OCI-LY3 (cell line): ENCODE results near the gene ORMDL1.
A peak's percentile ranks its signal among the peaks of the same experiment; 100 is the strongest.
"Not testable (repeated sequence)": the region's sequence is repeated elsewhere in the genome, so short reads cannot be mapped to it uniquely, and the experiment has no call there.

Experiments used
- H2AFZ ChIP-seq: fragments of 200-600, 300-600 bp; shearing (Covaris generic); 2 replicates; pipeline ENCODE4 v1.6.0; 2014; ENCODE audit warnings: antibody characterized with exemption, low read depth, low read length
- H3K27ac ChIP-seq: fragments of 200-600, 300-600 bp; sonication (generic); 2 replicates; pipeline ENCODE4 v1.5.1; 2014; ENCODE audit warnings: mild to moderate bottlenecking, low read length, moderate library complexity, mixed read lengths
- H3K27me3 ChIP-seq: fragments of 200-600, 300-600 bp; sonication (generic); 2 replicates; pipeline ENCODE4 v1.6.1; 2014; ENCODE audit warnings: low read depth, low read length, mixed read lengths
- H3K36me3 ChIP-seq: fragments of 200-600, 300-600 bp; sonication (generic); replicated peaks from 2 replicates; pipeline ENCODE3; 2014; ENCODE audit warnings: low read depth, low read length, mixed read lengths
- H3K4me1 ChIP-seq: fragments of 300-600, 200-600 bp; sonication (generic); 2 replicates; pipeline ENCODE4 v1.6.1; 2014; ENCODE audit warnings: low read length, mixed read lengths
- H3K4me2 ChIP-seq: fragments of 200-600, 300-600 bp; sonication (generic); 2 replicates; pipeline ENCODE4 v1.6.1; 2014; ENCODE audit warnings: low read length, mixed read lengths
- H3K4me3 ChIP-seq: fragments of 300-600, 200-600 bp; sonication (generic); 2 replicates; pipeline ENCODE4 v1.5.1; 2014; ENCODE audit warnings: antibody characterized with exemption, mild to moderate bottlenecking, low read length, moderate library complexity
- H3K79me2 ChIP-seq: fragments of 300-600, 200-600 bp; shearing (Covaris generic); 2 replicates; pipeline ENCODE4 v1.6.1; 2014; ENCODE audit warnings: mild to moderate bottlenecking, low read length, mixed read lengths
- H3K9ac ChIP-seq: fragments of 300-600, 200-600 bp; shearing (Covaris generic); 2 replicates; pipeline ENCODE4 v1.6.0; 2014; ENCODE audit warnings: mild to moderate bottlenecking, low read length, moderate library complexity
- H3K9me3 ChIP-seq: fragments of 200-600, 300-600 bp; shearing (Covaris generic); 2 replicates; pipeline ENCODE4 v1.6.1; 2014; ENCODE audit warnings: low read length, mixed read lengths; ENCODE audit not compliant: insufficient read depth
- H4K20me1 ChIP-seq: fragments of 200-600, 300-600 bp; sonication (generic); 2 replicates; pipeline ENCODE4 v1.6.1; 2016; ENCODE audit warnings: low read length, mixed read lengths; ENCODE audit not compliant: insufficient read depth
- CTCF ChIP-seq: fragments of 200-600, 300-600 bp; sonication (generic); IDR thresholded peaks from 2 replicates; pipeline ENCODE4 v1.5.1; 2014; ENCODE audit warnings: antibody characterized with exemption, low read length, low read depth
- EZH2phosphoT487 ChIP-seq: fragments of 200-600 bp; shearing (Covaris generic); IDR thresholded peaks from 2 replicates; pipeline ENCODE4 v1.6.1; 2018; ENCODE audit warnings: antibody characterized with exemption, mixed run types, low read depth

Gene ORMDL1

DNA sequence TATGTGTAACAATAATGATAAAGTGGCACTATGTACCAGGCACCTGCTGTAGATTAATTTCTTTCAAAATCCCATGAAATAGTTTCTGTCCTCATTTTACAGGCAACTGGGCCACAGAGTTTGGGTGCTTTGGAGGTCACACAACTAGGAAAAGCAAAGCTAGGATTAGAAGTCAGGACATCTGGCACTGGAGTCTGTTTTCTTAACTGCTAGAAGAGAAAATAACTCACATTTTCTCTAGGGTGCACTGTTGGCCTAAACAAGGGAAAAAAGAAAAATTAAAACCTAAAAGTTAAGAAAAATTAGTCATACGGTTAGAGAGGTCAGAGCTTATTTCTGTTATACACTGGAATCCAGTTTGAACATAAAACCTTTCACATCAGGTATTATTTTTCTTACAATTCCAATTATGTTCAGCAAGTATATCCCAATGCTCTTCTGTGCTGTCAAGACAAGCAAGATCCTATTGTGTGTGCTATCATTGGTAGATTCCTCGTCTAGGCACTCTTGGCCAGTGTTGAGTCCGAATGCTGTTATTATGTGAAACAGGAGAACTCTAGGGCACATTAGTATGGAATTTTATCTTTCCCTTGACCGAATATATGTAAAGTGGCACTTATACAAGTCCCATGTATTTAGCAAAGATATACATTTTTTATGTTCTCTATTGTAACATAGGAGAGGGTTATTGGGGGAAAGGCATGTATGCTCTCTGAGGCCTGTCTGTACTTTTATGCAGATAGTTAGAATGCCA, 20.1 kb downstream of the ORMDL1 start:
- Histone ChIP-seq H3K4me1 (peaks cover 14% of the 10 kb centered on the region), H4K20me1 (no peaks in the 10 kb centered on the region), H3K9ac (peak overlapping the region; percentile 100), H3K4me3 (peak overlapping the region; percentile 100), H3K36me3 (peaks cover 15% of the 10 kb centered on the region), H3K4me2 (peak overlapping the region; percentile 75), H3K79me2 (peaks cover 16% of the 10 kb centered on the region), H3K27me3 (no peaks in the 10 kb centered on the region), H3K9me3 (no peaks in the 10 kb centered on the region), H3K27ac (no peak overlapping the region), H2AFZ (no peak overlapping the region)
- TF ChIP-seq EZH2phosphoT487, result no peak
- TF ChIP-seq CTCF, result peak; percentile 14; the same call in 1 of the 2 replicates

- H3K4me2 ChIP-seq, result peak within 1 kb of the TSS; percentile 75
- H2AFZ ChIP-seq, result peak within 1 kb of the TSS; percentile 100
- H3K27ac ChIP-seq, result peak within 1 kb of the TSS; percentile 97
- no peak for TF ChIP-seq EZH2phosphoT487
- peak; percentile 65 for TF ChIP-seq CTCF
- H3K9ac ChIP-seq, result peak within 1 kb of the TSS; percentile 100
- H3K36me3 ChIP-seq, result peaks cover 11% of the 10 kb centered on the region
- peak within 1 kb of the TSS; percentile 100 for H3K4me3 ChIP-seq
- H3K4me1 ChIP-seq, result peaks cover 14% of the 10 kb centered on the region
- no peaks in the 10 kb centered on the region for H3K27me3 ChIP-seq
- no peaks in the 10 kb centered on the region for H4K20me1 ChIP-seq
- H3K9me3 ChIP-seq, result no peaks in the 10 kb centered on the region
- peaks cover 16% of the 10 kb centered on the region for H3K79me2 ChIP-seq
These were observed 21.4 kb downstream of the ORMDL1 start, which contains the start of gene OSGEPL1 for GRCh38 chr2:189762551-189763298. OSGEPL1 (minus strand) TSS chr2:189762792; CDS start chr2:189761640, 1,152 bp downstream.

- peak overlapping the region; percentile 100 for H3K4me3 ChIP-seq
- no peaks in the 10 kb centered on the region for H3K27me3 ChIP-seq
- H3K4me2 ChIP-seq, result peak overlapping the region; percentile 75
- peak overlapping the region; percentile 100 for H3K9ac ChIP-seq
- peaks cover 14% of the 10 kb centered on the region for H3K4me1 ChIP-seq
- H3K36me3 ChIP-seq, result peaks cover 10% of the 10 kb centered on the region
- H4K20me1 ChIP-seq, result no peaks in the 10 kb centered on the region
- TF ChIP-seq CTCF (no peak), EZH2phosphoT487 (no peak)
- H3K79me2 ChIP-seq, result peaks cover 16% of the 10 kb centered on the region
- peak overlapping the region; percentile 97 for H3K27ac ChIP-seq
- H3K9me3 ChIP-seq, result no peaks in the 10 kb centered on the region
- H2AFZ ChIP-seq, result peak overlapping the region; percentile 100
These were observed 21.9 kb downstream of the ORMDL1 start for GRCh38 chr2:189762229-189762550.

- not testable (repeated sequence) for H3K27ac ChIP-seq, H3K36me3 ChIP-seq
These were observed 24.0 kb downstream of the ORMDL1 start for GRCh38 chr2:189760154-189760553.

More at GRCh38 chr2:189760154-189760553, 24.0 kb downstream of the ORMDL1 start:
- not testable (repeated sequence) for H3K4me3 ChIP-seq, H2AFZ ChIP-seq, H3K9me3 ChIP-seq, H3K27me3 ChIP-seq, H3K4me2 ChIP-seq, H3K9ac ChIP-seq, H4K20me1 ChIP-seq
- H3K4me1 ChIP-seq, result peaks cover 14% of the 10 kb centered on the region
- peaks cover 16% of the 10 kb centered on the region for H3K79me2 ChIP-seq
